ENCODE data around the gene VWA3B.
A peak's percentile ranks its signal among the peaks of the same experiment; 100 is the strongest.
"Not testable (repeated sequence)": the region's sequence is repeated elsewhere in the genome, so short reads cannot be mapped to it uniquely, and the experiment has no call there.

The VWA3B gene

GRCh38 chr2:98070081-98070480 is 16.9 kb upstream of the VWA3B start:
- Mint-ChIP-seq H3K9me3 (no peaks in the 10 kb centered on the region), H3K27ac (no peak overlapping the region), H3K4me1 (ENCODE audit: low read depth) (no peaks in the 10 kb centered on the region), H3K27me3 (ENCODE audit: low read depth) (peaks cover 11% of the 10 kb centered on the region), H3K36me3 (ENCODE audit: low read depth) (no peaks in the 10 kb centered on the region), H3K4me3 (no peak overlapping the region)

DNA sequence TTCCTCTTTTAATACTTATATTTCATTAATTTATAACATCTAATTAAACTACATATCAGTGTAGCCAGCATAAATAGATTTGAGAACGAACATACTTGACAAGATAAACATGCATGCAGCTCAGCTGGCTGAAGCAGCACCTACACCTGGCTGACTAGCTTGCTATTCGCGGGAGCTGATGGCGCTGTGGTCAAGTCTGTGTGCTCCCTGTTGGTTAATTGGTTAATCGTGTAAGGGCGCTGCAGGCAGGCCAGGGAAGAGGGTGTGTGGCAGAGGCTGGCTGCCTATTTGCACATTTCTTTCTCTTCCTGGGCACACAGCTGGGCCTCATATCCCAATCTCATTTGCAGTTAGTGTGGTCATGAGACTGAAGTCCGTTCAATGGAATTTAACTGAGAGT is 14.5 kb upstream of the VWA3B start:
- peaks cover 8% of the 10 kb centered on the region for H3K27me3 Mint-ChIP-seq (ENCODE audit: low read depth)
- H3K36me3 Mint-ChIP-seq (ENCODE audit: low read depth), result no peaks in the 10 kb centered on the region
- H3K9me3 Mint-ChIP-seq, result no peaks in the 10 kb centered on the region
- H3K4me3 Mint-ChIP-seq, result no peak overlapping the region
- no peak overlapping the region for H3K27ac Mint-ChIP-seq
- no peaks in the 10 kb centered on the region for H3K4me1 Mint-ChIP-seq (ENCODE audit: low read depth)

- peaks cover 7% of the 10 kb centered on the region for H3K27me3 Mint-ChIP-seq (ENCODE audit: low read depth)
Measured at GRCh38 chr2:98078701-98079100, 8.3 kb upstream of the VWA3B start.

DNA sequence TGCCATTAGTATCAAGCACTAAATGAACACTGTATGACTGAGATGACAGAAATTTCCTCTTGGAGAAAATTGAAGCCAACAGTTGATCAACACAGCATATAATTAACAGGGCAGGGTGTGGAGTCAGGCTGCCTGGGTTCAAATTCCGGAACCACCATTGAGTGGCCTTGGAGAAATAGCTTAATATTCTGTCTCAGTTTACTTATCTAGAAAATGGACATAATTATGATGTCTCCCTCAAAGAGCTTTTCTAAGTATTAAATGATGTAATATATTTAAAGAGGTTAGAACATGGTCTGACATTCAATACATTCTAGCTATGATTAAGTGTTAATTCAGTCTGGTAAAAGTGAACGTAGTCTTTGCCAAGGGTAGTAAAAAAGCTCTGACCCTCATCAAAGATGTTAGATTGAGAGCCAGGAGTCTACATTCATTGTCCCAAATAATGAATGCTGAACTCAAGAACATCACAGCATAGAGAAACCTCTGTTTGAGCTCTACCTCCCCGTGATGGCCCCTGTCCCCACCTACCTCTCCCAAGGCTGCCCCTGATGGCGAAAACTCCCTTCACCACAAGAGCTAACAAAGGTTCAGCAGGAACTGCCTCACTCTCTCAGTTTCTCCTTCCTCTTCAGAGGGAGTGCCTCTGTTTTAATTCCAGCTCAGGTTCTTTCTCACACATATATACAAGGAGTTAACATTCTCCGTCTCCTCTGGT is 2.7 kb upstream of the VWA3B start:
- no peaks in the 10 kb centered on the region for H3K36me3 Mint-ChIP-seq (ENCODE audit: low read depth)
- peaks cover 21% of the 10 kb centered on the region for H3K4me1 Mint-ChIP-seq (ENCODE audit: low read depth)
- H3K4me3 Mint-ChIP-seq, result no peak overlapping the region
- H3K9me3 Mint-ChIP-seq, result peaks cover 4% of the 10 kb centered on the region
- no peak overlapping the region for H3K27ac Mint-ChIP-seq
- H3K27me3 Mint-ChIP-seq (ENCODE audit: low read depth), result peaks cover 38% of the 10 kb centered on the region

More at GRCh38 chr2:98078701-98079100, 8.3 kb upstream of the VWA3B start:
- Mint-ChIP-seq H3K9me3 (no peaks in the 10 kb centered on the region), H3K4me1 (ENCODE audit: low read depth) (peaks cover 5% of the 10 kb centered on the region), H3K27ac (no peak overlapping the region), H3K4me3 (no peak overlapping the region), H3K36me3 (ENCODE audit: low read depth) (no peaks in the 10 kb centered on the region)

GRCh38 chr2:98084869-98085238 is 2.1 kb upstream of the VWA3B start:
- H3K36me3 Mint-ChIP-seq (ENCODE audit: low read depth), result no peaks in the 10 kb centered on the region
- H3K4me3 Mint-ChIP-seq, result peak overlapping the region; percentile 15
- H3K9me3 Mint-ChIP-seq, result peaks cover 4% of the 10 kb centered on the region
- peaks cover 21% of the 10 kb centered on the region for H3K4me1 Mint-ChIP-seq (ENCODE audit: low read depth)
- no peak overlapping the region for H3K27ac Mint-ChIP-seq
- peaks cover 38% of the 10 kb centered on the region for H3K27me3 Mint-ChIP-seq (ENCODE audit: low read depth)

DNA sequence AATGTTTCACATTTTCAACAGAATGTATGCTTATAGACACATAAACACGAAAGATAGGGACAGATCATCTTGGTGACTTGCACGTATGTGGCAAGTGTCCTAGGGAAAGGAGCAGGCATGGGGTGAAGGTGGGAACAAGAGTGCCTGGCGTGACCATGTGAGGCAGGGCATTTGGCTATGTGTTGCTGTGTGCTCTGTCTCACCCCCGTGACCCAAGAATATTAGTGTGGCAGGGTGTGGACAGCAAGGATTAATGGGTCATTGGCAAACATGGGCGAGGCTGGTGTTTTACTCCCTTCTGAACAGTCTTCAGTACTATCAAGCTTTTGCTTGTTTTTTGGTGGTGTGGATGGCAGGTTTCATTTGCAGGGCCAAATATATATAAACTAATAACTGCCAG is 1.3 kb upstream of the VWA3B start:
- Mint-ChIP-seq H3K9me3 (peaks cover 4% of the 10 kb centered on the region), H3K27ac (no peak overlapping the region), H3K36me3 (ENCODE audit: low read depth) (no peaks in the 10 kb centered on the region), H3K4me3 (peak overlapping the region; percentile 13), H3K4me1 (ENCODE audit: low read depth) (peaks cover 21% of the 10 kb centered on the region), H3K27me3 (ENCODE audit: low read depth) (peaks cover 38% of the 10 kb centered on the region)

- Mint-ChIP-seq H3K27ac (no peak overlapping the region), H3K36me3 (ENCODE audit: low read depth) (no peaks in the 10 kb centered on the region), H3K27me3 (ENCODE audit: low read depth) (peaks cover 38% of the 10 kb centered on the region), H3K9me3 (peaks cover 4% of the 10 kb centered on the region), H3K4me3 (peak overlapping the region; percentile 75), H3K4me1 (ENCODE audit: low read depth) (peaks cover 16% of the 10 kb centered on the region)
Measured at GRCh38 chr2:98087447-98088020, 567 bp downstream of the VWA3B start.

DNA sequence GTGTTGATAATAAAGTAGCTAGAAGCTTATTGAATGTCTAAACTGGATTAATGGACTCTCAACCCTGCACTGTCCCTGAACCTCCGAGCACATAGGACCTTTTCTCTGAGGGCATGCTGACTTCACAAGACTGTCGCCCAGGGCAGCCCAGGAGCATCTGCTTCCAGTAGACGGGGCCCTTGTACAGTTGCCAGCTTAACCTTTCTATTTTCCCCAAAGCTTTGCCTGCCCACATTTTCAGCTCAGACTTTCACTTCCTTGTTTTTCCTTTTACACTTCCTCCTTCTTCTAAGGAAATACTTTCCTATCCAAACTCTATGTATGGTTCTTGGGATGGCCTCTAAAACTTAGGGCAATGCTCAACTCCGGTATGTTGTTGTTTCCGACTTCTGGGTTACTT is 1.3 kb downstream of the VWA3B start:
- H3K27ac Mint-ChIP-seq, result no peak overlapping the region
- H3K4me3 Mint-ChIP-seq, result no peak overlapping the region
- H3K27me3 Mint-ChIP-seq (ENCODE audit: low read depth), result peaks cover 33% of the 10 kb centered on the region
- no peaks in the 10 kb centered on the region for H3K36me3 Mint-ChIP-seq (ENCODE audit: low read depth)
- H3K4me1 Mint-ChIP-seq (ENCODE audit: low read depth), result peaks cover 16% of the 10 kb centered on the region
- peaks cover 4% of the 10 kb centered on the region for H3K9me3 Mint-ChIP-seq

DNA sequence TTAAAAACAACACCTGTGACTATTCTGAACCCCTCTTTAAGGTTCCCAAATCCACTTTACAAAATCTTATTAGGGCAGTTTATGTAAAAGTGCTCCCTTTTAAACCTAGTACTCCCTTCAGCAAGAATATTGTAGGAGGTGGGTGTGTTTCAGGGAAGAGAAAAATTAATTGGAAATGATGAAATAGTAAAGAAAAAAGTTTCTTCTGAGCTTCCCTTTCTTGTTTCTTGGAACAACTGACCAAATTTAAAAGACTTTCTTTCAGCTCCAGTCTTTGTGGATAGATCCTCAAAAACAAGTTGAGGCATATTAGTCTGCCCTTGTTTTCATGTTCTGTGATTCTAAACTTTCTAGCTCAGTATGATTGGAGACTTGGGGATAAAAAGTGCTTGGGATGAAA is 3.0 kb downstream of the VWA3B start:
- Mint-ChIP-seq H3K27ac (no peak overlapping the region), H3K9me3 (peaks cover 4% of the 10 kb centered on the region), H3K4me1 (ENCODE audit: low read depth) (peaks cover 16% of the 10 kb centered on the region), H3K4me3 (no peak overlapping the region), H3K36me3 (ENCODE audit: low read depth) (no peaks in the 10 kb centered on the region), H3K27me3 (ENCODE audit: low read depth) (peaks cover 32% of the 10 kb centered on the region)

DNA sequence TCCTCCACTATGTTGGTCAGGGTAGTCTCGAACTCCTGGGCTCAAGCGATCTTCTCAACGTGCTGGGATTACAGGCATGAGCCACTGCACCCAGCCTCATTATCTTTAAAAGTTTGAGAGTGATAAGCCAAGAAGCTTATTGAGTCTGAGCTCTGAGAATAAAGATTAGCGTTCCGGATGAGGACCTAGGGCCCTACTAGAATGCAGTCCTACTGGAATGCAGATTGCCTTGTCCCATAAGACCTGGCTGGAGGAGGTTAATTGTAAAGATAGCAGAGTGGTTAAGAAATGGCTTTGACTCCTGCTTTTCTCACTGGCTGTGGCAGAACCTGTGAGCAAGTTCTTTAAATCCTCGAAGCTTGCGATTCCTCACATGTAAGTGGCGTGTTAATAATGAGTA is 4.0 kb downstream of the VWA3B start:
- no peak overlapping the region for H3K27ac Mint-ChIP-seq
- no peaks in the 10 kb centered on the region for H3K36me3 Mint-ChIP-seq (ENCODE audit: low read depth)
- H3K4me1 Mint-ChIP-seq (ENCODE audit: low read depth), result peaks cover 12% of the 10 kb centered on the region
- peaks cover 25% of the 10 kb centered on the region for H3K27me3 Mint-ChIP-seq (ENCODE audit: low read depth)
- no peak overlapping the region for H3K4me3 Mint-ChIP-seq
- peaks cover 7% of the 10 kb centered on the region for H3K9me3 Mint-ChIP-seq

DNA sequence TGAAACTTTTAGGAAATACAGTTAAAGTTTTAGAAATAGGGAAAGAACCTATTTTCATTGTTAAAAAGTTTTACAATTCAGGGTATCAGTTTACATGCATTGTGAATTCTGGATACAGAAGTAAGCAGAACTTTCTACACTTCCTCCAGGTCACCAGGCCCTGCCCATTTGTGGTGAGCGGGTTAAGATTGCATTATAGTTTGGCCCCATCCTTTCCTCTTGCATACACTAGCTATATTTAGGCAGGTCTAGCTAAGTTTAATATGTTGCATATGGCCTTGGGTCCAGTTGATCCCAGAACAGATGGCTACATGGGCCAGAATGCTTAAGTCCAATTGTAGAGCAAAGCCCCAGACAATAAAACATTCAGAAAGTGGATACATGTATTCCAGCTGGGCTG is 4.8 kb downstream of the VWA3B start:
- Mint-ChIP-seq H3K9me3 (peaks cover 13% of the 10 kb centered on the region), H3K4me1 (ENCODE audit: low read depth) (peaks cover 6% of the 10 kb centered on the region), H3K36me3 (ENCODE audit: low read depth) (no peaks in the 10 kb centered on the region), H3K27me3 (ENCODE audit: low read depth) (peaks cover 22% of the 10 kb centered on the region), H3K4me3 (no peak overlapping the region), H3K27ac (no peak overlapping the region)

- Mint-ChIP-seq H3K27me3 (ENCODE audit: low read depth) (peaks cover 22% of the 10 kb centered on the region), H3K4me3 (no peak overlapping the region), H3K9me3 (peaks cover 13% of the 10 kb centered on the region), H3K36me3 (ENCODE audit: low read depth) (no peaks in the 10 kb centered on the region), H3K4me1 (ENCODE audit: low read depth) (no peaks in the 10 kb centered on the region), H3K27ac (no peak overlapping the region)
Measured at GRCh38 chr2:98093146-98093545, 6.2 kb downstream of the VWA3B start.

- no peaks in the 10 kb centered on the region for H3K4me1 Mint-ChIP-seq (ENCODE audit: low read depth)
- no peak overlapping the region for H3K4me3 Mint-ChIP-seq
- H3K36me3 Mint-ChIP-seq (ENCODE audit: low read depth), result no peaks in the 10 kb centered on the region
Measured at GRCh38 chr2:98093611-98094010, 6.6 kb downstream of the VWA3B start.

DNA sequence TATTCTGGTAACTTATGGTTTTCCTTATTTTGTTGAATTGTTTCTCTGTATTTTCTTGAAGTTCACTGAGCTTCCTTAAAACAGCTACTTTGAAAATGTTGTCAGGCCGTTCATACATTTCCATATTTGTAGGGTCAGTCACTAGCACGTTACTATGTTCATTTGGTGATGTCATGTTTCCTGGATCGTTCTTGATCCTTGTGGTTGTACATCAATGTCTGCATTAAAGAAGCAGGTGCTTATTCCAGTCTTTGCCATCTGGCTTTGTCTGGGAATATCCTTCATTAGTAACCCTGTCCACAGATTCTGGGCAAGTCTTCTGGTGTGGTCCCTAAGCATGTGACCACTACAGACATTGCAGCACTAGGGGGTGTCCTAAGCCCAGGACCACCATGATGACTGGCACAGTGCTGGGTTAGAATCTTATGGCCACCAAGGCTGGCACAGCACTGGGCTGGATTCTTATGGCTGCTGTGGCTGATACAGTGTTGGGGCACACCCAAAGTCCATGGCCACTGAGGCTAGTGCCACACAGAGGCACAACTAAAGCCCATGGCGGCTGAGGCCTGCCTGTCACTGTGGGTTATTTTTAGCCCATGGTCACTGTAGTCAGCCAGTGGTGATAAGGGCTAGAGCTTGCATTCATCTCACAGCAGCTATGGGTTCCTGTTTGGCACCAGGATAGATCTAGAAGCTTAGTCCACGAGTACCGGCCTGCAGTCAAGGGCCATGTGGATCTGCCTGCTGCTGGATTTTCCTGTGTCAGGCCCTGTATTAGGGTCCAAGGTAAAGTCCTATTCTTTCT is 13.2 kb downstream of the VWA3B start:
- H3K4me1 Mint-ChIP-seq (ENCODE audit: low read depth), result no peaks in the 10 kb centered on the region

More at GRCh38 chr2:98093611-98094010, 6.6 kb downstream of the VWA3B start:
- H3K9me3 Mint-ChIP-seq, result peaks cover 15% of the 10 kb centered on the region
- H3K27me3 Mint-ChIP-seq (ENCODE audit: low read depth), result peaks cover 23% of the 10 kb centered on the region
- no peak overlapping the region for H3K27ac Mint-ChIP-seq

GRCh38 chr2:98102315-98102714 is 15.3 kb downstream of the VWA3B start:
- H3K27me3 Mint-ChIP-seq (ENCODE audit: low read depth); H3K4me3 Mint-ChIP-seq; H3K36me3 Mint-ChIP-seq (ENCODE audit: low read depth); H3K27ac Mint-ChIP-seq; H3K4me1 Mint-ChIP-seq (ENCODE audit: low read depth): not testable (repeated sequence)
- H3K9me3 Mint-ChIP-seq, result peaks cover 26% of the 10 kb centered on the region

More for the DNA sequence above, 13.2 kb downstream of the VWA3B start:
- peaks cover 18% of the 10 kb centered on the region for H3K27me3 Mint-ChIP-seq (ENCODE audit: low read depth)
- H3K4me3 Mint-ChIP-seq, result no peak overlapping the region
- no peaks in the 10 kb centered on the region for H3K36me3 Mint-ChIP-seq (ENCODE audit: low read depth)
- peaks cover 35% of the 10 kb centered on the region for H3K9me3 Mint-ChIP-seq
- H3K27ac Mint-ChIP-seq, result no peak overlapping the region
